Prostate gland (tissue), 2 donors: ENCODE measurements around the gene GATD1.

Experiments
- CTCF ChIP-seq, 4 experiments: fragments of 200-600 bp in 2 of 4; fragments of 450-650 bp in 2 of 4; sonication (generic) in 2 of 4; IDR thresholded peaks; 1 replicate in 3 of 4; 2 replicates in 1 of 4; pipeline ENCODE4 v1.5.1; 2016 to 2019; ENCODE audit warnings: antibody characterized with exemption in 4 of 4, mild to moderate bottlenecking in 2 of 4, moderate library complexity in 2 of 4
- POLR2A ChIP-seq: fragments of 450-650 bp; IDR thresholded peaks from one replicate; pipeline ENCODE4 v1.6.1; 2016; ENCODE audit warnings: antibody characterized with exemption, mild to moderate bottlenecking
- POLR2AphosphoS5 ChIP-seq: sonication (generic); formaldehyde crosslinking; IDR thresholded peaks from one replicate; pipeline ENCODE4 v1.6.1; 2017; ENCODE audit warnings: antibody characterized with exemption

DNA sequence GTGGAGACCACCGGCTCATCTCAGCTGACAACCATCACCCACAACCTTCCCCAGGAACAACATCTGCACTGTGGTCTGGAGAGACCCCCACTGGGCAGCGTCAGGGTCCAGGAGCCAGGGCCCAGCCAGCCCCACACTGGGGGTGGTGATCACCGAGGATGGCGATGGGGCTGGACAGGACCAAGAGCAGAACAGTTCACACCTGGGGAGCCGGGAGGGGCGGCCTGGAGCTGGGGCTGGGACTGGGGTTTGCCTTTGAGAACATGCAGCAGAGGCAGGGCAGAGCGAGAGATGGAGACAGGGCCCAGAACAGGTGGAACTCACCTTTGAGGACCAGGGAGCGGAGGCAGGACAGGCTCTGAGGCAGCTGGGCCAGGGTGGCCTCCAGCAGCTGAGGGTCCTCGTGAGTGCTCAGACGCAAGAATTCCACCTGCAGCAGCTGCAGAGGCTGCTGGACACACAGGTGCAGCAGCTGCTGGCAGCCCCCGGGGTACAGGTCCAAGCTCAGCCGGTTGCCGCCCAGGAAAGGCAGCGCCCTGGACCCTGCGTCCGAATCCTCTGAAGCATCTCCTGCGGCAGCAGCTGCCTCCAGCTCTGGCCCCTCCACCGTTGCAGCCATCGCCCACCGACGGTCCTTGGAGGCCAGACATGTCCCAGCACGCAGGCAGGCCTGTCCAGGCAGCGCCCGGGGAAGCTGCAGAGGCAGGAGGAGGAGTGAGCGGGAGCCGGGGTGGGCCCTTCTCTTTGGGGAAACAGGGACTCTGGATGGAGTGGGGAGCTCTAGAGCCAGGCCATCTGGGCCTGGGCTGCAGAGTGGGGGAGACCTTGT is 26.7 kb upstream of the GATD1 start:
- TF ChIP-seq CTCF (IDR thresholded peaks at IDR 0.05): no peak
- no peak for TF ChIP-seq POLR2A
- no peak for TF ChIP-seq POLR2AphosphoS5
